GM12878 (cell line): ENCODE measurements around the gene LIN7A. TPM values are rescaled to one million over a fixed set of nuclear protein-coding genes. Genes with fewer than 3 reads are reported as not detected.

Experiments
- ATAC-seq: fragments of 200-7000 bp; cut with Tn5 transposase; 3 replicates; pipeline ENCODE4 v1.9.1; 2020; ENCODE audit warnings: mild to moderate bottlenecking, moderate library complexity
- BruUV-seq: library from RNA; stranded (reverse); fragments of 400-500 nt; replicated peaks from 2 replicates; lab custom pipeline; 2021; lab: Mats Ljungman, UMichigan
- CTCF ChIA-PET: fragments of 300-600 bp; sonication (Branson Sonifier 250); formaldehyde crosslinking; extraction: SDS; loops from one replicate; lab custom pipeline; 2021; ENCODE audit warnings: inconsistent platforms; lab: Yijun Ruan, JAX
- POLR2A ChIA-PET: fragments of 350-600 bp; formaldehyde crosslinking; extraction: SDS; loops from one replicate; lab custom pipeline; 2021; ENCODE audit warnings: inconsistent platforms; lab: Charles Lee
- RAD21 ChIA-PET: fragments of 300-600 bp; sonication (Branson Sonifier 250); formaldehyde crosslinking; loops from one replicate; lab custom pipeline; 2023; ENCODE audit warnings: antibody characterized with exemption; ENCODE audit not compliant: unreplicated experiment; lab: Charles Lee
- SMC1A ChIA-PET: fragments of 300-600 bp; sonication (Branson Sonifier 250); formaldehyde crosslinking; loops from one replicate; lab custom pipeline; 2023; ENCODE audit not compliant: unreplicated experiment, uncharacterized antibody; lab: Charles Lee
- DNase-seq: peaks from one replicate; pipeline ENCODE4 v3.0.0-alpha.2; 2011; ENCODE audit warnings: low read depth, low spot score
- FAIRE-seq: peaks from 3 replicates; lab custom pipeline; 2011; peaks lifted over from hg19 to GRCh38; lab: Jason Lieb, UNC
- H2AFZ ChIP-seq: 2 replicates; pipeline ENCODE4 v1.6.0; 2011; ENCODE audit warnings: low read depth, low read length, control low read depth; ENCODE audit not compliant: control insufficient read depth
- H3K27ac ChIP-seq: 2 replicates; pipeline ENCODE4 v1.5.1; 2011; ENCODE audit warnings: control low read depth; ENCODE audit not compliant: control insufficient read depth, insufficient read depth
- H3K27me3 ChIP-seq, 2 experiments: replicated peaks in 1 of 2; 2 replicates each; pipeline versions ENCODE4 v1.6.0 to v1.6.1; 2011; ENCODE audit warnings: low read length in 1 of 2; ENCODE audit not compliant: control insufficient read depth in 2 of 2, insufficient read depth in 2 of 2
- H3K36me3 ChIP-seq, 2 experiments: 2 replicates each; pipeline ENCODE4 v1.5.1; 2011; ENCODE audit warnings: low read length in 1 of 2; ENCODE audit not compliant: control insufficient read depth in 2 of 2, insufficient read depth in 2 of 2
- H3K4me1 ChIP-seq: 2 replicates; pipeline ENCODE4 v1.6.1; 2011; ENCODE audit warnings: mild to moderate bottlenecking, low read length, moderate library complexity, mixed read lengths; ENCODE audit not compliant: control insufficient read depth, insufficient read depth
- H3K4me2 ChIP-seq: 2 replicates; pipeline ENCODE4 v1.6.0; 2011; ENCODE audit warnings: control low read depth; ENCODE audit not compliant: control insufficient read depth, insufficient read depth
- H3K4me3 ChIP-seq: fragments of 200-600 bp; sonication (generic); 2 replicates; pipeline ENCODE4 v1.5.1; 2016
- H3K79me2 ChIP-seq: 2 replicates; pipeline ENCODE4 v1.6.0; 2011; ENCODE audit warnings: low read length; ENCODE audit not compliant: control insufficient read depth, insufficient read depth
- H3K9ac ChIP-seq: 2 replicates; pipeline ENCODE4 v1.8.0; 2011; ENCODE audit warnings: low read length, control low read depth, mixed read lengths; ENCODE audit not compliant: control insufficient read depth, insufficient read depth
- H3K9me3 ChIP-seq: replicated peaks from 3 replicates; pipeline ENCODE4 v1.5.1; 2011; ENCODE audit warnings: mild to moderate bottlenecking, low read length; ENCODE audit not compliant: control insufficient read depth, insufficient read depth
- H4K20me1 ChIP-seq: 2 replicates; pipeline ENCODE4 v1.6.0; 2011; ENCODE audit not compliant: control insufficient read depth, insufficient read depth
- DPF2 ChIP-seq: fragments of 450-650 bp; IDR thresholded peaks from 2 replicates; pipeline ENCODE4 v1.6.1; 2017; ENCODE audit warnings: mild to moderate bottlenecking
- GABPA ChIP-seq: IDR thresholded peaks from 2 replicates; pipeline ENCODE4 v1.6.1; 2014; ENCODE audit warnings: antibody characterized with exemption, low read depth, mild to moderate bottlenecking, inconsistent platforms
- SMAD1 ChIP-seq: fragments of 450-650 bp; IDR thresholded peaks from 2 replicates; pipeline ENCODE4 v1.6.1; 2018; ENCODE audit warnings: mild to moderate bottlenecking, low read depth; ENCODE audit not compliant: partially characterized antibody
- SPI1 ChIP-seq: IDR thresholded peaks from 2 replicates; pipeline ENCODE4 v1.6.1; 2011; ENCODE audit warnings: low read depth, mild to moderate bottlenecking, low read length, moderate library complexity, borderline replicate concordance; ENCODE audit not compliant: insufficient read depth
- ZNF274 ChIP-seq: IDR thresholded peaks from one replicate; pipeline ENCODE4 v1.8.0; 2011; ENCODE audit not compliant: insufficient read length, insufficient read depth
- WGBS: methylation state at CpG from one replicate; pipeline ENCODE4 v1.1.6; 2016; ENCODE audit warnings: low lambda C conversion rate; ENCODE audit not compliant: insufficient replicate concordance, insufficient coverage; ENCODE audit errors: missing lambda C conversion rate; 5-methylcytosine and 5-hydroxymethylcytosine counted together
- in situ Hi-C: fragments of 300-500 bp; cut with MboI; formaldehyde crosslinking; loops from 9 replicates; pipeline ENCODE4 v1.14.3; 2018; ENCODE audit warnings: mixed read lengths
- intact Hi-C: fragments of 100-400 bp; cut with micrococcal nuclease; formaldehyde crosslinking; loops from one replicate; pipeline ENCODE4 v1.14.2; 2022; ENCODE audit not compliant: unreplicated experiment
- polyA plus RNA-seq, 11 experiments: library from polyadenylated mRNA; depleted of rRNA in 4 of 11; unstranded in 6 of 11; stranded (reverse) in 5 of 11; fragments of >200 nt; fragmentation: Nextera tagmentation in 4 of 11; fragmentation: Illumina TruSeq in 1 of 11; extraction: Ambion mirVana in 4 of 11; extraction: Trizol in 1 of 11; gene quantifications; 1 replicate in 1 of 11; 2 replicates in 10 of 11; pipeline versions ENCODE4 v1.2.1 to v1.2.3, GENCODE V29; 2011 to 2016; ENCODE audit warnings: inconsistent platforms in 2 of 11, missing spikeins in 2 of 11, low read depth in 1 of 11
- total RNA-seq, 4 experiments: library from RNA; depleted of rRNA in 3 of 4; stranded (reverse); fragments of >200 nt in 3 of 4; fragmentation: Illumina TruSeq in 1 of 4; extraction: Trizol in 1 of 4; gene quantifications; 2 replicates each; pipeline versions ENCODE4 v1.2.1 to v1.2.3, GENCODE V29; 2013 to 2021
- TF ChIP-seq, protein P1 (sequence below): fragments of 450-650 bp; IDR thresholded peaks from 2 replicates; pipeline ENCODE4 v1.6.1; 2017; ENCODE audit warnings: mild to moderate bottlenecking, low read depth, inconsistent platforms; ENCODE audit not compliant: poor library complexity, severe bottlenecking
- TF ChIP-seq, protein P2 (sequence below): fragments of 450-650 bp; IDR thresholded peaks from 2 replicates; pipeline ENCODE4 v1.6.1; 2017; ENCODE audit warnings: mild to moderate bottlenecking, moderate library complexity

LIN7A gene
- total and polyA plus RNA-seq, 10 of the 15 experiments (the other 5 are each of a cell fraction or from before 2014, with no cell fraction given) = 0.04 to 0.93 (median 0.35) TPM; not detected in 1

DNA sequence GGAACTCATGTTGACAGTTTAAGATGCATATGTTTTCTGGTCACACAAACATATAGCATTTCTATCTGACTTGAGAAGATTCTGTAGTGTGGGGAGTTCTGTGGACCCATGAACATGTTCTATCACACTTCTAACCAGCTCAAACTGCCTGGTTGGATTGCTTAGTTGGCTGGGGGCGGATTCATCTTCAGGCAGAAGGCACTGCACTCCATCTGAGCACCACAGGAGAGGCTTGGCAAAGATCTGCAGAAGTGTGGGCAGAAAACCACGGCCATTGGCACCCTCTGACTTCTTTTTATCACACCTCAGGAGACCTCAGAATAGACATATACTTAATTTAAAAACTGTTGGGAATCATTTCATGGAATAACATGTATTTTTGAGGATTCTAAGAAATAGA is 68.5 kb downstream of the LIN7A start:
- intact Hi-C loops = no loop called here
- Histone ChIP-seq H2AFZ (no peak overlapping the region), H3K4me2 (no peak overlapping the region), H4K20me1 (no peaks in the 10 kb centered on the region), H3K9ac (no peak overlapping the region), H3K79me2 (no peaks in the 10 kb centered on the region), H3K36me3 (no peaks in the 10 kb centered on the region), H3K27ac (no peak overlapping the region), H3K4me1 (no peaks in the 10 kb centered on the region), H3K27me3 (no peaks in the 10 kb centered on the region), H3K9me3 (no peaks in the 10 kb centered on the region), H3K4me3 (no peak overlapping the region)
- CTCF ChIA-PET = no interaction called here
- FAIRE-seq (no peak), DNase-seq (no peak), ATAC-seq (no peak)
- RAD21 ChIA-PET = no interaction called here
- SMC1A ChIA-PET = no interaction called here
- TF ChIP-seq SMAD1 = no peak
- TF ChIP-seq, protein P1, sequence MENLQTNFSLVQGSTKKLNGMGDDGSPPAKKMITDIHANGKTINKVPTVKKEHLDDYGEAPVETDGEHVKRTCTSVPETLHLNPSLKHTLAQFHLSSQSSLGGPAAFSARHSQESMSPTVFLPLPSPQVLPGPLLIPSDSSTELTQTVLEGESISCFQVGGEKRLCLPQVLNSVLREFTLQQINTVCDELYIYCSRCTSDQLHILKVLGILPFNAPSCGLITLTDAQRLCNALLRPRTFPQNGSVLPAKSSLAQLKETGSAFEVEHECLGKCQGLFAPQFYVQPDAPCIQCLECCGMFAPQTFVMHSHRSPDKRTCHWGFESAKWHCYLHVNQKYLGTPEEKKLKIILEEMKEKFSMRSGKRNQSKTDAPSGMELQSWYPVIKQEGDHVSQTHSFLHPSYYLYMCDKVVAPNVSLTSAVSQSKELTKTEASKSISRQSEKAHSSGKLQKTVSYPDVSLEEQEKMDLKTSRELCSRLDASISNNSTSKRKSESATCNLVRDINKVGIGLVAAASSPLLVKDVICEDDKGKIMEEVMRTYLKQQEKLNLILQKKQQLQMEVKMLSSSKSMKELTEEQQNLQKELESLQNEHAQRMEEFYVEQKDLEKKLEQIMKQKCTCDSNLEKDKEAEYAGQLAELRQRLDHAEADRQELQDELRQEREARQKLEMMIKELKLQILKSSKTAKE = no peak
- POLR2A ChIA-PET = no interaction called here
- 0% methylated on average over 2 of the region's 2 CpGs for WGBS
- in situ Hi-C loops = no loop called here
- no TSS peak for BruUV-seq

DNA sequence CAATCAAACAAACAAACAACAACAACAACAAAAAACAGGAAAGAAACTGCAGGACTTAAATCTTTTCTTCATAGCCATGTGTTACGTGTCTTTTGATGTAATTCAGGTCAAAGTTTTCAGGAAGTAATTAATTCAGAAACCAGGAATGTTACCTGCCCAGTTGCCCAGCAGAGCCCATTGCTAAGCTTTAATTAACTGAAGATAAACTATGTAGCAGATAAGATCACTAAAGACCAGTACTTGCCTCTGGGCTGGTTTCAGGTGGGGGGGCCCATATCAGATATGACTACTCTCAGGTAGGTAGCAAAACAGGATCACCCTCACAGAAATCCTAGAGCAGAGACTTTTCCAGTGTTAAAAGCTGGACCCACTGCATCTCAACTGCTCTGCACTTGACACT is 69.2 kb downstream of the LIN7A start:
- H3K4me3 ChIP-seq = no peak overlapping the region
- H3K79me2 ChIP-seq = no peaks in the 10 kb centered on the region
- 39% methylated on average over 1 of the region's 1 CpG for WGBS
- ATAC-seq = no peak
- POLR2A ChIA-PET = no interaction called here
- H3K27ac ChIP-seq = no peak overlapping the region
- SMC1A ChIA-PET = no interaction called here
- H3K27me3 ChIP-seq = no peaks in the 10 kb centered on the region
- H3K4me2 ChIP-seq = no peak overlapping the region
- H3K36me3 ChIP-seq = no peaks in the 10 kb centered on the region
- in situ Hi-C loops = no loop called here
- CTCF ChIA-PET = no interaction called here
- H3K9me3 ChIP-seq = no peaks in the 10 kb centered on the region
- FAIRE-seq = no peak
- TF ChIP-seq, protein P2, sequence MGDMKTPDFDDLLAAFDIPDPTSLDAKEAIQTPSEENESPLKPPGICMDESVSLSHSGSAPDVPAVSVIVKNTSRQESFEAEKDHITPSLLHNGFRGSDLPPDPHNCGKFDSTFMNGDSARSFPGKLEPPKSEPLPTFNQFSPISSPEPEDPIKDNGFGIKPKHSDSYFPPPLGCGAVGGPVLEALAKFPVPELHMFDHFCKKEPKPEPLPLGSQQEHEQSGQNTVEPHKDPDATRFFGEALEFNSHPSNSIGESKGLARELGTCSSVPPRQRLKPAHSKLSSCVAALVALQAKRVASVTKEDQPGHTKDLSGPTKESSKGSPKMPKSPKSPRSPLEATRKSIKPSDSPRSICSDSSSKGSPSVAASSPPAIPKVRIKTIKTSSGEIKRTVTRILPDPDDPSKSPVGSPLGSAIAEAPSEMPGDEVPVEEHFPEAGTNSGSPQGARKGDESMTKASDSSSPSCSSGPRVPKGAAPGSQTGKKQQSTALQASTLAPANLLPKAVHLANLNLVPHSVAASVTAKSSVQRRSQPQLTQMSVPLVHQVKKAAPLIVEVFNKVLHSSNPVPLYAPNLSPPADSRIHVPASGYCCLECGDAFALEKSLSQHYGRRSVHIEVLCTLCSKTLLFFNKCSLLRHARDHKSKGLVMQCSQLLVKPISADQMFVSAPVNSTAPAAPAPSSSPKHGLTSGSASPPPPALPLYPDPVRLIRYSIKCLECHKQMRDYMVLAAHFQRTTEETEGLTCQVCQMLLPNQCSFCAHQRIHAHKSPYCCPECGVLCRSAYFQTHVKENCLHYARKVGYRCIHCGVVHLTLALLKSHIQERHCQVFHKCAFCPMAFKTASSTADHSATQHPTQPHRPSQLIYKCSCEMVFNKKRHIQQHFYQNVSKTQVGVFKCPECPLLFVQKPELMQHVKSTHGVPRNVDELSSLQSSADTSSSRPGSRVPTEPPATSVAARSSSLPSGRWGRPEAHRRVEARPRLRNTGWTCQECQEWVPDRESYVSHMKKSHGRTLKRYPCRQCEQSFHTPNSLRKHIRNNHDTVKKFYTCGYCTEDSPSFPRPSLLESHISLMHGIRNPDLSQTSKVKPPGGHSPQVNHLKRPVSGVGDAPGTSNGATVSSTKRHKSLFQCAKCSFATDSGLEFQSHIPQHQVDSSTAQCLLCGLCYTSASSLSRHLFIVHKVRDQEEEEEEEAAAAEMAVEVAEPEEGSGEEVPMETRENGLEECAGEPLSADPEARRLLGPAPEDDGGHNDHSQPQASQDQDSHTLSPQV = no peak
- TF ChIP-seq SPI1 = no peak
- TF ChIP-seq DPF2 = no peak
- TF ChIP-seq ZNF274 = no peak
- TF ChIP-seq GABPA = no peak
- DNase-seq = no peak
- intact Hi-C loops = no loop called here
- H3K9ac ChIP-seq = no peak overlapping the region
- RAD21 ChIA-PET = no interaction called here
- H2AFZ ChIP-seq = no peak overlapping the region
- no peaks in the 10 kb centered on the region for H3K4me1 ChIP-seq
- H4K20me1 ChIP-seq = no peaks in the 10 kb centered on the region
- BruUV-seq = no TSS peak
